Lower lobe of right lung (tissue), 2 donors: ENCODE measurements around the gene SLC6A3. TPM values are rescaled to one million over a fixed set of nuclear protein-coding genes. Genes with fewer than 3 reads are reported as not detected.
A peak's percentile ranks its signal among the peaks of the same experiment; 100 is the strongest.
"Not testable (repeated sequence)": the region's sequence is repeated elsewhere in the genome, so short reads cannot be mapped to it uniquely, and the experiment has no call there.

Experiments used
- ATAC-seq, 2 donors: fragments of 200-7000 bp; cut with Tn5 transposase; one replicate each; pipeline ENCODE4 v1.9.1; 2020 to 2022; ENCODE audit warnings: mild to moderate bottlenecking in 2 of 2, moderate library complexity in 2 of 2
- DNase-seq: peaks from one replicate; pipeline ENCODE4 v3.0.0-alpha.2; 2020
- H3K27ac ChIP-seq: fragments of 200-600 bp; one replicate; pipeline ENCODE4 v1.8.0; 2022
- H3K27me3 ChIP-seq: fragments of 200-600 bp; one replicate; pipeline ENCODE4 v1.8.0; 2022; ENCODE audit warnings: low read depth
- H3K36me3 ChIP-seq: fragments of 200-600 bp; one replicate; pipeline ENCODE4 v1.8.0; 2022; ENCODE audit warnings: mild to moderate bottlenecking
- H3K4me1 ChIP-seq: fragments of 200-600 bp; one replicate; pipeline ENCODE4 v1.8.0; 2022
- H3K4me3 ChIP-seq: fragments of 200-600 bp; one replicate; pipeline ENCODE4 v1.8.0; 2022; ENCODE audit warnings: mild to moderate bottlenecking
- H3K9me3 ChIP-seq: fragments of 200-600 bp; one replicate; pipeline ENCODE4 v1.8.0; 2022
- intact Hi-C: fragments of 100-400 bp; cut with DNase I; formaldehyde crosslinking; loops from one replicate; pipeline ENCODE4 v1.11.0; 2022
- total RNA-seq: library from RNA; stranded (reverse); fragmentation: NEBNext Ultra II Directional; extraction: Animal tissue kit (Norgen Biotek cat#: 25700); gene quantifications from one replicate; pipeline ENCODE4 v1.2.1, GENCODE V29; 2021
- TF ChIP-seq, protein P1 (sequence below): fragments of 200-600 bp; IDR thresholded peaks from one replicate; pipeline ENCODE4 v1.8.0; 2022; ENCODE audit warnings: antibody characterized with exemption, mild to moderate bottlenecking
- donor health status: DM: no; HTN: yes; CAD: no; lungs with severe emphysema.

SLC6A3 gene
- total RNA-seq, 1 donor from 2014 or later: 0.12 TPM

DNA sequence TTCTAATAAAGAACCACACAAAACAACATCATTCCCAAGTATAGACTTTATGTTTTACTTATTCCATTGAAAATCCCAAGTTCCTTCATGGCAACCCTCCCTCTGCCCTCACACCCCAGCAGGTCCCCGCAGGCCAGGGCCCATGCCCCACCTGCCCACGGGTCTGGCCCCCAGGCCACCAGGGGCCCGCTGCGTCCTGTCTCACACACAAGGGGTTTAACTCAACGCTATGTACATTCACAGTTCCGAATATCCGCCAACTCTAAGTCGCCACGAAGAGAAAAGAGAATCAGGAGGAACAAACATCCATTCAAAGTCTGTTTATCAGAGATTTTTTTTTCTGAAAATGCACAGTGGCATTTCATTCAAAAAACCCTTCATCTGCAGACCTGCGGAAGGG, 16.2 kb upstream of the SLC6A3 start:
- DNase-seq (no peak), ATAC-seq (no peak)
- Histone ChIP-seq H3K4me1 (no peaks in the 10 kb centered on the region), H3K4me3 (no peak overlapping the region), H3K27ac (no peak overlapping the region), H3K27me3 (no peaks in the 10 kb centered on the region), H3K9me3 (peaks cover 6% of the 10 kb centered on the region), H3K36me3 (peaks cover 45% of the 10 kb centered on the region)
- TF ChIP-seq, protein P1, sequence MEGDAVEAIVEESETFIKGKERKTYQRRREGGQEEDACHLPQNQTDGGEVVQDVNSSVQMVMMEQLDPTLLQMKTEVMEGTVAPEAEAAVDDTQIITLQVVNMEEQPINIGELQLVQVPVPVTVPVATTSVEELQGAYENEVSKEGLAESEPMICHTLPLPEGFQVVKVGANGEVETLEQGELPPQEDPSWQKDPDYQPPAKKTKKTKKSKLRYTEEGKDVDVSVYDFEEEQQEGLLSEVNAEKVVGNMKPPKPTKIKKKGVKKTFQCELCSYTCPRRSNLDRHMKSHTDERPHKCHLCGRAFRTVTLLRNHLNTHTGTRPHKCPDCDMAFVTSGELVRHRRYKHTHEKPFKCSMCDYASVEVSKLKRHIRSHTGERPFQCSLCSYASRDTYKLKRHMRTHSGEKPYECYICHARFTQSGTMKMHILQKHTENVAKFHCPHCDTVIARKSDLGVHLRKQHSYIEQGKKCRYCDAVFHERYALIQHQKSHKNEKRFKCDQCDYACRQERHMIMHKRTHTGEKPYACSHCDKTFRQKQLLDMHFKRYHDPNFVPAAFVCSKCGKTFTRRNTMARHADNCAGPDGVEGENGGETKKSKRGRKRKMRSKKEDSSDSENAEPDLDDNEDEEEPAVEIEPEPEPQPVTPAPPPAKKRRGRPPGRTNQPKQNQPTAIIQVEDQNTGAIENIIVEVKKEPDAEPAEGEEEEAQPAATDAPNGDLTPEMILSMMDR: no peak
- intact Hi-C loops: no loop called here

DNA sequence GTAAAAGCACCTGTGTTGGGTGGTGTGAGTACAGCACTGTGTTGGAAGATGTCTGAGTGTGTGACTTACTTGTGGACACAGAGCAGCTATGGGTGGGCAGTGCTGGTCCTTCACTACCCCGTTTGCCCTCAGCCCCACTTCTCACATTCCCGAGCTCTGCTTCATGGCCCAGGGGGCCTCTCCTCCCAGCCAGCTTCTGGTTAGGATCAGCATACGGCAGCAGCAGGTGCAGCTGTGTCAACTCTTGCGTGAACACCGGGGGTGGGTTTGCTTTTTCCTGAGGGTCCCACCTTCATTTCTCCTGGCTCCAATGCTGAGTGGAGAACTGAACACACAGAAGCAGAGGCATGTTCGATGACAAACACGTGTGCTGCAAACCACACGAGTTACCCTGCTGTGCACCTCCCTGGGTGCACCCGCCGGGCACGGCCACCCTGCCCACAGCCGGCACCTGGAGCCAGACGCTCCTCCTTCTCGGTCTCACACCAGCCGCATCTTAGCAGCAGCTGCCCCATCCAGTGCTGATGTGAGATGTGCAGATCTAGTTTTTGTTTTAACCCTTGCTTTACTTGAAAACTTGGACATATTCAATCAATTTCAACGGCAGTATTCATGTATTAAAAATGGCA, 14.9 kb upstream of the SLC6A3 start:
- Histone ChIP-seq H3K27me3 (no peaks in the 10 kb centered on the region), H3K4me1 (no peaks in the 10 kb centered on the region), H3K36me3 (peaks cover 34% of the 10 kb centered on the region), H3K27ac (no peak overlapping the region), H3K4me3 (no peak overlapping the region), H3K9me3 (peaks cover 13% of the 10 kb centered on the region)
- intact Hi-C loops: no loop called here
- DNase-seq (no peak), ATAC-seq (peak; percentile 14 to 20)
- TF ChIP-seq, protein P1: no peak

GRCh38 chr5:1459435-1459834, 14.2 kb upstream of the SLC6A3 start:
- H3K27ac ChIP-seq, H3K27me3 ChIP-seq, H3K4me3 ChIP-seq, DNase-seq, ATAC-seq, intact Hi-C loops, H3K4me1 ChIP-seq: not testable (repeated sequence)
- Histone ChIP-seq H3K9me3 (peaks cover 13% of the 10 kb centered on the region), H3K36me3 (peaks cover 34% of the 10 kb centered on the region)

DNA sequence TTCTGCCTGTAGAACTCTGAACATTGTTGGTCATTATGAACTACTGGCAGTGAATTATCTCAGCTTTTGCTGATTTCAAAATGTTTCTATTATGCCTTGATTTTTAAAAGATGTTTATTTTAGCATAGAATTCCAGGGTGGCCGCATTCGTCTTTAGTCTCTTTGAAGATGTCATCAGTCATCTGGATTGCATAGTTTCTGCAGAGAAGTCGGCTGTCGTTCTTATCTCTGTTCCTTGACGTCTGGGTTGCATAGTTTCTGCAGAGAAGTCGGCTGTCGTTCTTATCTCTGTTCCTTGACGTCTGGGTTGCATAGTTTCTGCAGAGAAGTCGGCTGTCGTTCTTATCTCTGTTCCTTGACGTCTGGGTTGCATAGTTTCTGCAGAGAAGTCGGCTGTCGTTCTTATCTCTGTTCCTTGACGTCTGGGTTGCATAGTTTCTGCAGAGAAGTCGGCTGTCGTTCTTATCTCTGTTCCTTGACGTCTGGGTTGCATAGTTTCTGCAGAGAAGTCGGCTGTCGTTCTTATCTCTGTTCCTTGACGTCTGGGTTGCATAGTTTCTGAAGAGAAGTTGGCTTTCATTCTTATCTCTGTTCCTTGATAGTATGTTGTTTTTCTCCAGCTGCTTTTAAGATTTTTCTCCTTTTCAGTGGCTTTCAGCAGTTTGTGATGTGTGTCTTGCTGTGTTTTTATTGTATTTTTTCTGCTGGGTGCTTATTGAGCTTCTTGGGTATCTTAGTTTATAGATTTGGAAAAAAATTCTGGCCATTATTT, 11.1 kb upstream of the SLC6A3 start:
- peaks cover 24% of the 10 kb centered on the region for H3K9me3 ChIP-seq
- ATAC-seq: not testable (repeated sequence)

GRCh38 chr5:1453613-1454012, 8.4 kb upstream of the SLC6A3 start:
- no peak for DNase-seq
- intact Hi-C loops: no loop called here
- H3K4me3 ChIP-seq: no peak overlapping the region
- H3K36me3 ChIP-seq: no peaks in the 10 kb centered on the region
- ATAC-seq: no peak
- H3K27ac ChIP-seq: no peak overlapping the region
- H3K9me3 ChIP-seq: peaks cover 24% of the 10 kb centered on the region
- no peaks in the 10 kb centered on the region for H3K4me1 ChIP-seq
- TF ChIP-seq, protein P1: no peak
- no peaks in the 10 kb centered on the region for H3K27me3 ChIP-seq

More for the DNA sequence above, 11.1 kb upstream of the SLC6A3 start:
- intact Hi-C loops, H3K36me3 ChIP-seq, H3K27me3 ChIP-seq, DNase-seq, H3K4me3 ChIP-seq, H3K4me1 ChIP-seq, H3K27ac ChIP-seq: not testable (repeated sequence)

DNA sequence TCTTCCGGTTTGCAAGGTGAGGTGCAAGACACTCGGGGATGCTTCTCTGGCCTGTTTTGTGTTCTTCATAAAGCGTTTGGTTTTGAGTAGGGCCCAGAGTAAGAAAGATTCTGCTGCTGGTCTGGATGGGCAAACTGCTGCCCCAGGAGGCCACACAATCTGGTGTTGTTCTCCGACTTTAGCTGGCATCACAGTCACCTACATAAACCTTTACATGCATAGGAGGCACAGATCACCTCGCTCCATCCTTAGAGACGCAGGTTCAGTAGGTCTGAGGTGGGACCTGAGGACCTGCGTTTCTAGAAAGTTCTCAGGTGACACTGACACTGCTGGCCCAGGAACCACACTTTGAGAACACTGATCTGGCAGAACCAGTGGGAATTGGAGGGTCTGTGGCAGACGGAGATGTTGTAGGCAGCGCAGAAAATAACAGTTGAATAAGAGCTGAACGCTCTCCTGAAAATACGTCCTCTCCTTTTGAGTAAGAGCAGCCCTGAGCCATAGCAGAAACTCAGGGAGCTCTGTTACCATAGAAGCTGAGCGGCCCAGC, 3.9 kb upstream of the SLC6A3 start:
- ATAC-seq: no peak

More for the DNA sequence above, 3.9 kb upstream of the SLC6A3 start:
- Histone ChIP-seq H3K4me1 (peaks cover 15% of the 10 kb centered on the region), H3K27ac (no peak overlapping the region), H3K4me3 (no peak overlapping the region), H3K36me3 (no peaks in the 10 kb centered on the region), H3K27me3 (peaks cover 38% of the 10 kb centered on the region), H3K9me3 (peaks cover 9% of the 10 kb centered on the region)
- DNase-seq: no peak
- TF ChIP-seq, protein P1: no peak
- intact Hi-C loops: no loop called here
